OCI-LY3 (cell line): ENCODE data around the gene NOP10.

ENCODE experiments used
- CTCF ChIP-seq: fragments of 200-600, 300-600 bp; sonication (generic); IDR thresholded peaks from 2 replicates; pipeline ENCODE4 v1.5.1; 2014; ENCODE audit warnings: antibody characterized with exemption, low read length, low read depth
- EZH2phosphoT487 ChIP-seq: fragments of 200-600 bp; shearing (Covaris generic); IDR thresholded peaks from 2 replicates; pipeline ENCODE4 v1.6.1; 2018; ENCODE audit warnings: antibody characterized with exemption, mixed run types, low read depth

- no peak for TF ChIP-seq CTCF
- TF ChIP-seq EZH2phosphoT487: no peak
Measured at GRCh38 chr15:34297059-34297458, 45.9 kb downstream of the NOP10 start.
